ENCODE results near the gene OR6C3. TPM values are rescaled to one million over a fixed set of nuclear protein-coding genes. Genes with fewer than 3 reads are reported as not detected.

Gene OR6C3
- total RNA-seq, 1 experiment from 2014 or later, result not detected

DNA sequence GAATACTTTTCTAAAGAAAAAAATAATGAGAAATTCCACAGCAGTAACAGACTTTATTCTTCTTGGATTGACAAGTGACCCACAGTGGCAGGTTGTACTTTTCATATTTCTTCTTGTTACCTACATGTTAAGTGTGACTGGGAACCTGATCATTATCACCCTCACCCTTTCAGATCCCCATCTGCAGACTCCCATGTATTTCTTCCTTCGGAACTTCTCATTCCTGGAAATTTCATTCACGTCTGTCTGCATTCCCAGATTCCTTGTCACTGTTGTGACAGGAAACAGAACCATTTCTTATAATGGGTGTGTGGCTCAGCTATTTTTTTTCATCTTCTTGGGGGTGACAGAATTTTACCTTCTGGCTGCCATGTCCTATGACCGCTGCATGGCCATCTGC lies 34.5 kb downstream of the OR6C3 start:
- Histone ChIP-seq H3K9me3 (ENCODE audit: low read length) (no peaks in the 10 kb centered on the region), H4K20me1 (ENCODE audit: low read length) (no peaks in the 10 kb centered on the region), H2AFZ (ENCODE audit: low read length) (no peak overlapping the region), H3K4me2 (ENCODE audit: low read length) (no peak overlapping the region), H3K79me2 (ENCODE audit: low read length) (no peaks in the 10 kb centered on the region), H3K27ac (ENCODE audit: low read length) (no peak overlapping the region), H3K4me1 (ENCODE audit: insufficient read depth, low read length) (no peaks in the 10 kb centered on the region), H3K4me3 (ENCODE audit: low read length) (no peak overlapping the region), H3K9ac (ENCODE audit: low read length) (no peak overlapping the region), H3F3A (ENCODE audit: low read length, unreplicated experiment) (no peaks in the 10 kb centered on the region), H3K36me3 (ENCODE audit: low read depth, low read length) (no peaks in the 10 kb centered on the region), H3K9me2 (replicated peaks; ENCODE audit: low read length) (no peaks in the 10 kb centered on the region), H3K27me3 (ENCODE audit: low read length) (peaks cover 26% of the 10 kb centered on the region)
- DNase-seq, result no peak
- no peak for ATAC-seq
- no TSS peak for BruUV-seq (replicated peaks)
- TF ChIP-seq, protein P1, sequence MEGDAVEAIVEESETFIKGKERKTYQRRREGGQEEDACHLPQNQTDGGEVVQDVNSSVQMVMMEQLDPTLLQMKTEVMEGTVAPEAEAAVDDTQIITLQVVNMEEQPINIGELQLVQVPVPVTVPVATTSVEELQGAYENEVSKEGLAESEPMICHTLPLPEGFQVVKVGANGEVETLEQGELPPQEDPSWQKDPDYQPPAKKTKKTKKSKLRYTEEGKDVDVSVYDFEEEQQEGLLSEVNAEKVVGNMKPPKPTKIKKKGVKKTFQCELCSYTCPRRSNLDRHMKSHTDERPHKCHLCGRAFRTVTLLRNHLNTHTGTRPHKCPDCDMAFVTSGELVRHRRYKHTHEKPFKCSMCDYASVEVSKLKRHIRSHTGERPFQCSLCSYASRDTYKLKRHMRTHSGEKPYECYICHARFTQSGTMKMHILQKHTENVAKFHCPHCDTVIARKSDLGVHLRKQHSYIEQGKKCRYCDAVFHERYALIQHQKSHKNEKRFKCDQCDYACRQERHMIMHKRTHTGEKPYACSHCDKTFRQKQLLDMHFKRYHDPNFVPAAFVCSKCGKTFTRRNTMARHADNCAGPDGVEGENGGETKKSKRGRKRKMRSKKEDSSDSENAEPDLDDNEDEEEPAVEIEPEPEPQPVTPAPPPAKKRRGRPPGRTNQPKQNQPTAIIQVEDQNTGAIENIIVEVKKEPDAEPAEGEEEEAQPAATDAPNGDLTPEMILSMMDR (conservative IDR thresholded peaks at IDR 0.05; ENCODE audit: low read depth, low read length), result no peak
- TF ChIP-seq EZH2phosphoT487 (IDR thresholded peaks at IDR 0.05; ENCODE audit: borderline replicate concordance, low read length) (no peak), EZH2 (IDR thresholded peaks at IDR 0.05; ENCODE audit: low read length, unreplicated experiment) (no peak)
- intact Hi-C loops (cut with micrococcal nuclease), result no loop called here
- CTCF ChIA-PET, result no interaction called here
- POLR2A ChIA-PET (ENCODE audit: unreplicated experiment), result no interaction called here

DNA sequence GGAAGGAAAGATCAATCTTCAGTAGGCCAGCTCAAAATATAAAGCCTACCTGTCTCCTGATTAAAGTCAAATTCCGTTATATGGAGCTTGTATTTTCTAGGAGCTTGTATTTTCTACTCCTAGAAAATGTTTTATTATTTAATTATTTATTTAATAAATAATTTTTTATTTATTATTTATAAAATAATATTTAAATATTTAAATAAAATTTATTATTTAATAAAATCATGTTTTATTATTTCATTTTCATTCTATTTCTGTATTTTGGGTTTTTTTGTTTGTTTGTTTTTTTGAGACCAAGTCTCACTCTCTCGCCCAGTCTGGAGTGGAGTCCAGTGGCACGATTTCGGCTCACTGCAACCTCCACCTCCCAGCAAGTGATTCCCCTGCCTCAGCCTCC lies 42.0 kb downstream of the OR6C3 start:
- Histone ChIP-seq H3K9me2 (replicated peaks; ENCODE audit: low read length) (no peaks in the 10 kb centered on the region), H3K27me3 (ENCODE audit: low read length) (peaks cover 24% of the 10 kb centered on the region), H3K36me3 (ENCODE audit: low read depth, low read length) (no peaks in the 10 kb centered on the region), H4K20me1 (ENCODE audit: low read length) (no peaks in the 10 kb centered on the region), H3K79me2 (ENCODE audit: low read length) (no peaks in the 10 kb centered on the region), H3K4me1 (ENCODE audit: insufficient read depth, low read length) (no peaks in the 10 kb centered on the region), H3K9me3 (ENCODE audit: low read length) (no peaks in the 10 kb centered on the region), H3K4me3 (ENCODE audit: low read length) (no peak overlapping the region), H3K27ac (ENCODE audit: low read length) (no peak overlapping the region), H3K4me2 (ENCODE audit: low read length) (no peak overlapping the region), H3K9ac (ENCODE audit: low read length) (no peak overlapping the region), H2AFZ (ENCODE audit: low read length) (no peak overlapping the region), H3F3A (ENCODE audit: low read length, unreplicated experiment) (no peaks in the 10 kb centered on the region)
- ChIA-PET POLR2A (ENCODE audit: unreplicated experiment) (no interaction called here), CTCF (no interaction called here)
- TF ChIP-seq, protein P1 (conservative IDR thresholded peaks at IDR 0.05; ENCODE audit: low read depth, low read length), result no peak
- TF ChIP-seq EZH2 (IDR thresholded peaks at IDR 0.05; ENCODE audit: low read length, unreplicated experiment), result no peak
- no peak for TF ChIP-seq EZH2phosphoT487 (IDR thresholded peaks at IDR 0.05; ENCODE audit: borderline replicate concordance, low read length)
- DNase-seq (no peak), ATAC-seq (no peak)
- intact Hi-C loops (cut with micrococcal nuclease), result no loop called here
- BruUV-seq (replicated peaks), result no TSS peak

Other genes starting within 250 kb of the OR6C3 start
- not detected in 2 replicates for gene OR9K2, start 204.3 kb upstream of the OR6C3 start, total RNA-seq (2014; rRNA removed)
- gene OR10A7, start 109.7 kb upstream of the OR6C3 start, total RNA-seq (2014; rRNA removed), result not detected in 2 replicates
- gene OR6C74, start 86.1 kb upstream of the OR6C3 start, total RNA-seq (2014; rRNA removed), result not detected in 2 replicates
- not detected in 2 replicates for gene OR6C6, start 34.2 kb upstream of the OR6C3 start, total RNA-seq (2014; rRNA removed)
- gene OR6C1, start 16.4 kb upstream of the OR6C3 start, total RNA-seq (2014; rRNA removed), result not detected in 2 replicates
- gene OR6C75, start 32.2 kb downstream of the OR6C3 start, total RNA-seq (2014; rRNA removed), result not detected in 2 replicates
- gene OR6C65, start 69.8 kb downstream of the OR6C3 start, total RNA-seq (2014; rRNA removed), result not detected in 2 replicates
- gene OR6C76, start 95.5 kb downstream of the OR6C3 start, total RNA-seq (2014; rRNA removed), result not detected in 2 replicates
- gene OR6C2, start 113.3 kb downstream of the OR6C3 start, total RNA-seq (2014; rRNA removed), result not detected in 2 replicates
- gene OR6C70, start 139.4 kb downstream of the OR6C3 start, total RNA-seq (2014; rRNA removed), result not detected in 2 replicates
- not detected in 2 replicates for gene OR6C68, start 161.6 kb downstream of the OR6C3 start, total RNA-seq (2014; rRNA removed)
- not detected in 2 replicates for gene OR6C4, start 218.9 kb downstream of the OR6C3 start, total RNA-seq (2014; rRNA removed)
- gene OR2AP1, start 241.7 kb downstream of the OR6C3 start, total RNA-seq (2014; rRNA removed), result not detected in 2 replicates

All from PC-3 (cell line).